ENCODE measurements around the gene TMPRSS11A.

TMPRSS11A gene

GRCh38 chr4:67963356-67963755 is at the start of gene TMPRSS11A:
Gene TMPRSS11A (minus strand): TSS chr4:67963493. CDS start chr4:67963393, 100 bp downstream.
- DNase-seq = no peak

GRCh38 chr4:68011684-68012083 is 48.4 kb upstream of the TMPRSS11A start:
- DNase-seq = no peak

- no peak for DNase-seq
These were observed 39.6 kb upstream of the TMPRSS11A start for GRCh38 chr4:68002906-68003305.

GRCh38 chr4:67996127-67996526 is 32.8 kb upstream of the TMPRSS11A start:
- no peak for DNase-seq

- no peak for DNase-seq
These were observed 25.7 kb upstream of the TMPRSS11A start for GRCh38 chr4:67988991-67989390.

- no peak for DNase-seq
These were observed 20.0 kb upstream of the TMPRSS11A start for GRCh38 chr4:67983333-67983732.

GRCh38 chr4:67980512-67980911 is 17.2 kb upstream of the TMPRSS11A start:
- no peak for DNase-seq

- DNase-seq = no peak
These were observed 10.3 kb upstream of the TMPRSS11A start for GRCh38 chr4:67973608-67974007.

GRCh38 chr4:67954890-67955289 is 8.4 kb downstream of the TMPRSS11A start:
- no peak for DNase-seq

GRCh38 chr4:67941074-67941473 is 22.2 kb downstream of the TMPRSS11A start:
- no peak for DNase-seq

- DNase-seq = no peak
These were observed 22.8 kb downstream of the TMPRSS11A start for GRCh38 chr4:67940506-67940905.

GRCh38 chr4:67939195-67939594 is 24.1 kb downstream of the TMPRSS11A start:
- no peak for DNase-seq

GRCh38 chr4:67935888-67936287 is 27.4 kb downstream of the TMPRSS11A start:
- no peak for DNase-seq

- peak; percentile 1 for DNase-seq
These were observed 28.7 kb downstream of the TMPRSS11A start for GRCh38 chr4:67934628-67935027.

- no peak for DNase-seq
These were observed 29.5 kb downstream of the TMPRSS11A start for GRCh38 chr4:67933755-67934154.

GRCh38 chr4:67933038-67933437 is 30.3 kb downstream of the TMPRSS11A start:
- no peak for DNase-seq

GRCh38 chr4:67931256-67931655 is 32.0 kb downstream of the TMPRSS11A start:
- no peak for DNase-seq

- no peak for DNase-seq
These were observed 33.9 kb downstream of the TMPRSS11A start for GRCh38 chr4:67929426-67929825.

- no peak for DNase-seq
These were observed 34.7 kb downstream of the TMPRSS11A start for GRCh38 chr4:67928546-67928945.

GRCh38 chr4:67927251-67927650 is 36.0 kb downstream of the TMPRSS11A start:
- no peak for DNase-seq

GRCh38 chr4:67926485-67926884 is 36.8 kb downstream of the TMPRSS11A start:
- DNase-seq = no peak

GRCh38 chr4:67922697-67923096 is 40.6 kb downstream of the TMPRSS11A start:
- no peak for DNase-seq

GRCh38 chr4:67918428-67918827 is 44.9 kb downstream of the TMPRSS11A start:
- no peak for DNase-seq

GRCh38 chr4:67915400-67915966 is 47.8 kb downstream of the TMPRSS11A start:
- no peak for DNase-seq

- no peak for DNase-seq
These were observed 51.2 kb downstream of the TMPRSS11A start for GRCh38 chr4:67912080-67912479.

GRCh38 chr4:67911638-67912037 is 51.7 kb downstream of the TMPRSS11A start:
- no peak for DNase-seq
